ENCODE data around the gene NR2F2. TPM values are rescaled to one million over a fixed set of nuclear protein-coding genes. Genes with fewer than 3 reads are reported as not detected.

The NR2F2 gene
- total RNA-seq, 1 donor from 2014 or later: not detected

- intact Hi-C loops (cut with micrococcal nuclease): loop anchor here (10.0 kb wide), 3 partner anchors 517 to 1067 kb away; no protein-coding TSS in a partner anchor
These were observed 21.5 kb downstream of the NR2F2 start for GRCh38 chr15:96351761-96352603.

DNA sequence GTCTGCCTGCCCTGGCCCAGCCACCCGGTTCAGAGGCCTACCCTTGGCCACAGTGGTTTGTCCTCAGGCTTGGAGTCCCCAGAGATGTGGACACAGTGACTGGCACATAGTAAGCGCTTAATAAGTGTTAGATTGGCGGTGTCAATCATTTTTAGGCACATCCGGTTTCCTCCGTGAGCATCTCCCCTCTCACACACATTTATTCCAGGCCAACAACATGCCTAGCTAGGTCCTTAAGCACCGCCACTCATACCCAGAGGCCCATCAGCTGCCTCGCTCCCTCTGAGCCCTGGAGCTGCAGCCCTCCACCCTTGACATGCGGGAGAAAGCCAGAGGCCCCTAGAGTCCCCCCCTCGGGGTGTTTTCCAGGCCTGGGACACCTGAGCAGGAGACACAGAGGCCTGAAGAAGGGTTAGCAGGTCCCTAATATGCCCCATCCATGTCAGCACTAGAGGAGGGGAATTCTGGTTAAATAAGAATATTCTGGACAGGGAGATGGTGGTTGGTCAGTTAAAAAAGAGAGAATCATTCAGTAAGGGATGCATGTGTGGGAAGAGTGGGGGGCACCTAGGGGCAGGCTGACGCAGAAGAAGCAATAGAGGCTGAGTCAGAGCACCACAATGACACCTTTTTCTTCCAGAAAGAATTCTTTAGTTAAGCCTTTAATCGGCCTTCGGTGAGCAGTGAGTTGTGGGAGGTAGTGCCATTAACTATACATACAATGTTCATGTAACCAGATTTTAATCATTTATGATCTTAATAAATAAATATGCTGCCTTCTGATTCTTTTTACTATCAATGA is 22.3 kb downstream of the NR2F2 start:
- intact Hi-C loops (cut with micrococcal nuclease): loop anchor here (10.0 kb wide), 3 partner anchors 518 to 1068 kb away; no protein-coding TSS in a partner anchor

GRCh38 chr15:96353416-96353929 is 23.0 kb downstream of the NR2F2 start:
- intact Hi-C loops (cut with micrococcal nuclease): loop anchor here (10.0 kb wide), 3 partner anchors 519 to 1069 kb away; no protein-coding TSS in a partner anchor

GRCh38 chr15:96353930-96354730 is 23.6 kb downstream of the NR2F2 start:
- intact Hi-C loops (cut with micrococcal nuclease): loop anchor here (10.0 kb wide), 3 partner anchors 519 to 1069 kb away; no protein-coding TSS in a partner anchor

- intact Hi-C loops (cut with micrococcal nuclease): loop anchor here (5.0 to 10.0 kb wide), 5 partner anchors 520 to 1768 kb away; no protein-coding TSS in a partner anchor
These were observed 24.4 kb downstream of the NR2F2 start for GRCh38 chr15:96354731-96355567.

- intact Hi-C loops (cut with micrococcal nuclease): loop anchor here (1.0 to 10.0 kb wide), 7 partner anchors 13 to 1768 kb away; partner anchors contain the start of gene NR2F2
These were observed 25.2 kb downstream of the NR2F2 start for GRCh38 chr15:96355568-96356187.

GRCh38 chr15:96356494-96357455 is 26.3 kb downstream of the NR2F2 start:
- intact Hi-C loops (cut with micrococcal nuclease): loop anchor here (1.0 to 10.0 kb wide), 7 partner anchors 14 to 1769 kb away; partner anchors contain the start of gene NR2F2

DNA sequence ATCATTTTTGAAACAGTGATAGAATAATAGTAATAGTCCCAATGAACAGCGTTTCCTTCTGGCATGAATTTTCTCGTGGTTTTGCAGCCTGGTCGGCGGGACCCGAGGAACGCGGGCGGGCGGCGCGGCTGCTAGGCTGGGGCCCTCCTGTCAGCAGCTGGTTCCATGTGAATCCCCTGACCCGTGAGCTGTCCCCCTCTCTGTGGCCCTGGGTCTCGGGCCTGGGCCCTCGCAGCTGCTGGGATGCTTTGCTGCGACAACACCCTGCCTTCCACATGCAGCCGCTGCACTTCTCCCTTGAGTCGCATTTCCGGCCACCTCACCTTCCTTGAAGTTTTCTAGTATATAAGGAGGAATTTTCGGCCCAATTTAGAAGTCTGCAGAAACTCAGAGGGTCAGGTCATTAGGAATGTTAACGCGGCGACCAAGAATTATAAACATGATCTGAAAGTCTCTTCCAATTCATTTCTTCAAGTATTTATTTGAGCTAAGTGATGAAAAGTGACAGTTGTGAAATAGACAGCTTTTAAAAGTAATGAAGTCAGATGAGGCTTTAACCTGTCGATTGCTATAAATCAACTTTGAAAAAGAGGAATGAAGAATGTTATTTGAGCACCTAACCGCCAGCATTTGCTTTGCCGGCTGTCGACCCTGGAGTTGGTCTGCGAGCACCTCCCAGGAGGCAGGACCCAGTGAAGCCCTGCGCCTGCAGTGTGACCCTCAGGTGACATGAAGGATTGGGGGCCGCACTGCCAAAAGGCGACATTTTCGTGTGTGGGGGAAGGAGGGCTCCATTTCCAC is 27.7 kb downstream of the NR2F2 start:
- intact Hi-C loops (cut with micrococcal nuclease): loop anchor here (5.0 to 10.0 kb wide), 5 partner anchors 523 to 1771 kb away; no protein-coding TSS in a partner anchor

GRCh38 chr15:96358821-96359615 is 28.5 kb downstream of the NR2F2 start:
- intact Hi-C loops (cut with micrococcal nuclease): loop anchor here (5.0 to 10.0 kb wide), 5 partner anchors 524 to 1772 kb away; no protein-coding TSS in a partner anchor

DNA sequence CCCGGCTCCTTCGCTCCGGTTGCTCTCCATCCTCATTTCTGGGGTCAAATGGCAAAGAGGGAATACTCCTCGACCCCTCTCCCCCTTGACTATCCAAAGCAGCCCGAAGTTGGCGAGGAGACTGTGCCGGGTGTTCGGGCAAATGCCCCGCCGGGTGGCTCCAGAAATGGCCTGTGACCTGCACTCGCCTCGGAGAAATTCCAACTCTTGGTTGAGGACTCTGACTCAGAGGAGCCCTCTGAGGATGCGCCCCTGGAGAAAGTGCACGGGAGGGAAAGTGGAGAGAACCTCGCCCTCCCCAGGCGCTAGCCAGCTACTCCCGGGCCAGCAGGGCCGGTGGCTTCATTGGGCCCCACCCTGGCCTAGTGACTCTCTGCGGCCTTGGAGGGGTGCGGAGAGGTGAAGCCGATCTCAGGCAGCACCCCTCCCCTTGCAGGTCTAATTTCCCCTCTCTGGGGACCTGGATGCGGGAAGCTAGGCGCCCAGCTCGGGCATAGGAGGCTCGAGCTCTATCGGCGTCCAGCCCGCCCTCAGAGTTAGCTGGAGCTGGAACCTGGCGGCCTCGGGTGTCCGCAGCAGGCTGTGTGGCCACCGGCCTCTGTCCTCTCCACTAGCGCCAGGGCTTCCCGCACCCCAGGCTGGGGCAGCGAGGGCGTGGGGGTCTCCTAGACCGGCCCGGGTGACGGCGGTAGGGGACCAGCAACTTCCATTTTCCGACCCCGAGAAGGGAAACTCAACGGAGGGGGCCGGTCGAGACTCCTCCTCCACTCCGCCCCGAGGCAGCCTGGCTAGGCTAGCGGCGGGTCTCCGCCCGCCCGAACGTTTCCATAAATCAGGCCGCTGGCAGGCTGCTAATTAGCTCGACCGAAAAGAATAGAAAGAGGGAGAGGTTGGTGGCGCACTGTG is 29.4 kb downstream of the NR2F2 start:
- intact Hi-C loops (cut with micrococcal nuclease): loop anchor here (5.0 to 10.0 kb wide), 5 partner anchors 525 to 1773 kb away; no protein-coding TSS in a partner anchor

DNA sequence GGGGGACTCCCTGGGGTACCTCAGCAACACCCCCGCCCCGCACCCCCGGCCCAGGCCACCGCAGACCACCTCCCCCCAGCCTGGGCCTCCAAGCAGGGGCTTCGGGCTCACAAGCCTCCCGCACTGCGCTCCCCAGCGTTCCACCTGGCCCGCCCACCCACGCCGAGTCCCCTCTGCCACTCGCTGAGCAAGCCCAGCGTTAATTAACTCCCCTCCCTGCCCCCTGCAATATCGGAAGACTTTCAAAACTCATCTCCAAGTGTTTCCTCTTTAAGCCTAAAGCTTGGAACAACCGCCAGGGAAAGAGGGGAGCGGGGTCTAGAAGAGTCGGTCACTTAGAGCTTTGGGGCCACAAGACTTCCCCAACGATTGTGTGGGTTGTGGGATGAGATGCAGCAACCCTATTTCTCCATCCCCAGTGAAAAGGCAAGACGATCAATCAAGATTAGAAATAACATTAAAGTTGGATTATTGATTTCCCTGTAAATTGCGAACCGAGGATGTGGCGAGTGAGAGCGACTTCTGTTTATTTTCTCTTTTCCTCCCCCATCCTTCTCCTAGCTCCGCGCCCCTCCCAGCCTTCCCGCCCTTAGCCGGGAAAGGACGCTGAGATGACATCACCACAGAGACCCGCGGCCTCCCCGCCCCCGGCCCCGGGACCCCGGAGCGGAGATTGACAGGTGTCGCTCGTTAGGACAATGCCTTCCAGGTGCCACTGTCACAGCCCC is 30.2 kb downstream of the NR2F2 start:
- intact Hi-C loops (cut with micrococcal nuclease): no loop called here

DNA sequence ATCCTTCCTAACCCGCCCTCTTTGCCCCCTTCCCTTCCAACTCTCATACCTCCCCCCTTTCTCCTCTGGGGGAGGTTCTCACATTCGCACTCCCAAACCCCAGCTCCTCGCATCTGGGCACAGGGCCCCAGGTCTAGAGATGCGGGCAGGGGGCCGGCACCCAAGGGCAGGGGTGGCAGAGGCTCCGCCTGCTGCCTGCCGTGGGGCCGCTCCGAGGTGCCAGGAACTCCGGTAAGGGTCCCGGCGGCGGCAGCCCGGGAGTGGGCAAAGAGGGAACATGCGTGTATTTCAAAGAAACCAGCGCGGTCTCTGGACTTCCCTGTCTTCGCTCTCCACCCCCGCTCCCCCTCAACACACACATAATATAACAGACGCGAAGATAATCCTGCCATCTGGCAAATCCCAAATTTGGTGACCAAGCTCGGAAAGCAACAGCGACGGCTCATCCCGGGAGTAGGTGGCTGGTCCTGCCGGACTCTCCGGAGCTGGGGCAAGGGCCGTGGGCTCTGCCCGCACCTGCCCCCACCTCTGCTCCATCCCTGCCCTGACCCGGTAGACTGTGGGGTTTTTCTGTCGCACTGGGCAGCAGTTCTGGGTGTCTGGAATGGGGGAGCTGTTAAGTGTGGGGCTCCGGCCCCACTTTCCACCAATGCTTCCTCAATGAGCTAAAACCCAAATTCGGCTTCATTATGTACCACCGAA is 31.0 kb downstream of the NR2F2 start:
- intact Hi-C loops (cut with micrococcal nuclease): no loop called here

DNA sequence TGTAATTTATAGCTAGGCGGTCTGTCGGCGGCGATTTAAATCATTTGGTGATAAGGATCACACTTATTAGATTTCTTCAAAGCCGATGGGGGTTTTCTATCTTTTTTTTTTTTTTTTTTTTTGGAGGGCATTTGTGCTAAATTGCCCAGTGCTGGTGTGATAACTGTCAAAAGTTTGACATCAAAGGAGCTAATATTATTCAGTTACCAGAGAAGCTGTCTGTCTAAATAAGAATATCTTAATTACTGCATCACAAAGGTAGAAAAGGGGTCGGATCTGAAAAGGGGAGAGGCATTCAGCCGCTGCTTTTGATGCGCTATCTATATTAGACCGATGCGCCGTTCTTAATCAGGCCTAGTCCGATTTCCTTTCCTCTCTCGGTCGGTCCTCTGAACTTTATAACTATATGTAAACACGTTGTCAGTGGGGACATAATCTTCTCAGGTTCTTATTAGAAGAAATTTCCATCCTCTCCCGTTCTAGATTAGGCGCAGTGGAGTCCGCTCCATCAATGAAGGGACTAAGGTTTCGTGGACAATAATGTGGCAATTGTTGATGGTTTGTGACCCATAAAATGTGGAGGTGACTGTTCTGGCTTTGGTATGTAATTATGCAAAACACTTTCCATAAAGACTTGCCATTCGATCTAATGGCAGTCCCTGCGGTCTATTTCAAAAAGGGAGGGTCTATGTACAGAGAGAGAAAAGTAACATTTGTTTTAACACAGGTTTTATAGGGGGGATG is 31.7 kb downstream of the NR2F2 start:
- intact Hi-C loops (cut with micrococcal nuclease): no loop called here

All from T-helper 2 cell treated with Interferon-gamma antibody and Interleukin-4, amounts not matched to agents 100 ng/mL and 5 ng/mL, for 36 hours (primary cell).